Epidermal melanocyte (primary cell): ENCODE data around the gene NTM.

Experiments used
- DNase-seq: peaks from one replicate; pipeline ENCODE4 v3.0.0; 2011; ENCODE audit warnings: low spot score; ENCODE audit not compliant: insufficient read length

Gene NTM

GRCh38 chr11:131764126-131764525 lies 393.7 kb downstream of the NTM start:
- DNase-seq: no peak

GRCh38 chr11:131764649-131765048 lies 394.2 kb downstream of the NTM start:
- DNase-seq: no peak

- no peak for DNase-seq
These were observed 396.2 kb downstream of the NTM start for GRCh38 chr11:131766637-131767036.

DNA sequence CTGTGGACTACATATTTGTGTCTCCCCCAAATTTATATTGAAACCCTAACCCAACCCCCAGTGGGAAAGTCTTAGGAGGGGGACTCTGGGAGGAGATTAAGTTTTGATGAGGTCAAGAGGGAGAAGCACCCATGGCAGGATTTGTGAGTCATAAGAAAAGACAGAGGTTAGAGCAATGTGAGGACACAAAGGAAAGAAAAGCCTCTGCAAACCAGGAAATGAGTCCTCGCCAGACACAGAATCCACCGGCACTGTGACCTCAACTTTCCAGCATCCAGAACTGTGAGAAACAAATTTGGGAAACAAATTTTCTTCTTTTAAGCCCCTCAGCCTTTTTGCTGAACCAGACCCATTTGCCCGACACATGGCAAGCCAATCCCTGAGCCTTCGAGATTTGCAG lies 397.0 kb downstream of the NTM start:
- DNase-seq: no peak

GRCh38 chr11:131770801-131771200 lies 400.4 kb downstream of the NTM start:
- no peak for DNase-seq

- no peak for DNase-seq
These were observed 401.1 kb downstream of the NTM start for GRCh38 chr11:131771471-131771870.

GRCh38 chr11:131773626-131774025 lies 403.2 kb downstream of the NTM start:
- DNase-seq: no peak

DNA sequence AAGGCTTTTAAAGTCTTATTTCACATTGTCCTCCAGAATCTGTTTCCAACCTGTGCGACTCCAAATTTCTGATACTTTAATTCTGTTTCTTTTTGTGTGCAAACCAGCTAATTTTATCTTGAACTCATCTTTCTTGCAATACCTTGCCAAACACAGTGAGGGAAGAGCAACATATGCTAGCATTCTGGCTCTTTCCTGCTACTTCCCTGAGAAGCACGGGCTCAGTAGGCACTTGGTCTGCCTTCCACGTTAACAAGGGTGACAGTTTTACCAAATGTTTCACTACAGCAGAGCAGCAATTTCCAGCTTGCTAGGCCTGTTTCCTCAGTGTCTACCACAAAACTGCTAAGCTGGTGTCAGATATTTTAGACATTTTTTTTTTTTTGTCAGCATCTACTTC lies 405.8 kb downstream of the NTM start:
- no peak for DNase-seq

DNA sequence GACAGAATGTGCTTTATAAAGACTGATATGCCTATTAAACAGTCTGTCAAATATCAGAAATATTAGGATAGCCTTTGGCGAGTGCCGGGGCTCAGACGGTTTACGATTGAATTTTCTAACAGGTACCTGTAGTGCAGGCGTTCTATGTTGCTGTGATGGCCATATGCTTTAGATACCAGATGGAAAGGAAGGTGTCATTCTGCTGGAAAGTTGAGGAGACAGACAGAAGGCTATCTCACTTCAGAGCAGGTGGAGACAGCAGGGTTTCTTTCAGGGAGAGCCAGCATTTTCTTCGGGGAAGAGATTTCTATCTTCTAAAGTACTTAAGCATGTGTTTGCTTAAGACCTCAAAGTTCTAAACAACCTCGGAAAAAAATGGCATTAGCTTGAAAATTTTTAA lies 415.4 kb downstream of the NTM start:
- no peak for DNase-seq

GRCh38 chr11:131787119-131787518 lies 416.7 kb downstream of the NTM start:
- no peak for DNase-seq

DNA sequence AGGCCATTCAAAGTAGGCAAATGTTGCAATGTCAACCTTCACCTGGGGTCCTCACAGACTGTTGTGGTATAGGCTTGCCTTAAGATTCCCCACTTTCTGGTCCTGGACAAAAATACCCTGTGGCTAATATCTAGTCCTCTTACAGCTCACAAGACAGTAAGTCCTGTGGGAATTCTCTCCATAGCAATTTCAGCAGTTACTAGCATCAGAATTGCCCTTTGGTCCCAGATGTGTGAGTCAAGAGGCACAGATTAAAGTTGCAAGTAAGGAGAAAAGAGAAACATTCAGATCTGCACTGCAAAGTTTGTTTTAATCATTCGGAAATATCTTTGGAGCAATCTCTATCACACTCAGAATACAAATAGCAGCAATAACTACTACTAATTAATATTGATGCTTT lies 420.2 kb downstream of the NTM start:
- no peak for DNase-seq

- no peak for DNase-seq
These were observed 421.8 kb downstream of the NTM start for GRCh38 chr11:131792243-131792642.

- DNase-seq: no peak
These were observed 425.7 kb downstream of the NTM start for GRCh38 chr11:131796089-131796488.

GRCh38 chr11:131796541-131796940 lies 426.1 kb downstream of the NTM start:
- DNase-seq: no peak

DNA sequence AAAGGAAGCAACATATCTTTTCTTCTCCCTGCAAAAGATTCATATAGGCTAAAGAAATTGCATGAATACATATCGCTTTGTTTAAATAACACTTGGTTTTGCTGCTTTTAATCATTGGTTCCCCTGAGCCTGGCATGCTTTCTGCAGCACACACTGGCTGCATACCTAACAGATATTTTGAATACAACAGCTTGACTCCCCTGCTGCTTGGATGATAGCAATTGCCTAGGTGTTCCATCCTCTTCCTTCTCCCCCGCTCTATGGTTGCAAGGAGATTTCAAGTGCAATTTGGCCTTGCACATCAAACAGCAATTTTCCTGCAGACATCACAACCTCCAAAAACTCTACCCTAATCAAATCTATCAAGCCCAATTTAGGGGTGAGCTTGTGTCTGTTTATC lies 430.0 kb downstream of the NTM start:
- DNase-seq: no peak

DNA sequence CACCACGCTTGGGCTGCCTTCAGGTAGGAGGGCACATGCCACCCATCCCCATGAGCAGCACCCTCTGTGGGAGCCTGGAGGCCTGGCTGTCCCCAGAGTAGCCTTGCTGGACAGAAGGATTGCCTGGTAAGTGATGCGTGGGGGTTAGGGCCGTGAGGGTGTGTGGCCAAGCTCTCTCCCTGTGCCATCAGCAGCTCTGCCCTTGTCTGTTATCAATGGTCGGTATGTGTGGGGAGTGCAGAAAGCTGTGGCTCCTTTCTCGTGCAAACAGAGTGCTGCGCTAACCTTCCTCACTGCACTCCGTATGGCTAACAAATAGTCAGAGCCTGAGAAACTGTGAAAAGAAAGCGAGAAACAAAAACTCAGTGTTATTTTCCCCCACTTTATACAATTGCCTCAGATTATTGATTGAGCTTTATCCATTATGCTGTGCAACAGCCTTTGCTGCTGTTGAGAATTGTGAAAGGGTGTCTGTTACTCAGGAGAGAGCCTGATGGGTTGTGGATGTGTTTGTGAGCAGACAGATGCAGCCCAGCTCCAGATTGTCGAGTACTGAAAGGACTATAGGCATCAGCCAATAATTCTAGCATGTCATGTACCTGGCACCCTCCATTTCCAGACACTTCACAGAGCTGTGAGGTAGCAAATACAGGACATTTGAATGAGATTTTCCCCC lies 432.2 kb downstream of the NTM start:
- DNase-seq: no peak

DNA sequence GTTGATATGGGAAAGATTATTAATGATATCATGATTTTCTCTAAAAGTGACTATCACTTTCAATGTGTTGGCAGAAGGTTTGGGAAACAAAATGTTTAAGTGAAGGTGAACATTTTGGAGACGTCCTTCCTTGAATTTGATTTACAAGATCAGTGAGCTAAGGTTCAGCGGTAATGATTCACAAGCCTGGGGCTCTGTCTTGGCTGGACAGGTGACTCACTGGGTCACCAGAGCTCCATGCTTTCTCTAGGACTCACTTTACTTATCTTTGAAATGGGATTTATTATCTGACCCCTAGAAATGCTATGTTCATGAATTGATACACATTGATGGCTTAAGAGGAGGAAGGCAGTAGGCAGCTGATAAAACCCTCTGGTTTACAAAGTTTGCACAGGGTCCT lies 437.5 kb downstream of the NTM start:
- no peak for DNase-seq

DNA sequence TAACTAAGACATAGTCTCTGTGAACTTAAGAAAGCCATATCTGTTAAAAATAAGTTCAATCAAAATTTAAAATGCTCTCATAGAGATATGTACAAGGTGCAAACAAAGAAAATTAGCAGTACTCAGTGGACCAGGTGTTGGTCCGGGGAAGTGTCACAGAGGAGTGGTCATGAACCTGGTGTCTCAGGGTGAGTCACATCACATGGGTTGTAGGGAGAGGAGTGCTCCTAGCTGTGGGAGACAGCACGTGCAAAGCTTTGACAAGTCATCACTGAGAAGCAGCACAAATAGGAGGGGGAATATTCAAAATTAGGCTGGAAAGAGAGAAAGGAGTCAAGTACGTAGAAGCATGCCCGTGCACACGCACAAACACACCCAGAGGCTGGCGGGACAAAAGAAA lies 438.1 kb downstream of the NTM start:
- no peak for DNase-seq

DNA sequence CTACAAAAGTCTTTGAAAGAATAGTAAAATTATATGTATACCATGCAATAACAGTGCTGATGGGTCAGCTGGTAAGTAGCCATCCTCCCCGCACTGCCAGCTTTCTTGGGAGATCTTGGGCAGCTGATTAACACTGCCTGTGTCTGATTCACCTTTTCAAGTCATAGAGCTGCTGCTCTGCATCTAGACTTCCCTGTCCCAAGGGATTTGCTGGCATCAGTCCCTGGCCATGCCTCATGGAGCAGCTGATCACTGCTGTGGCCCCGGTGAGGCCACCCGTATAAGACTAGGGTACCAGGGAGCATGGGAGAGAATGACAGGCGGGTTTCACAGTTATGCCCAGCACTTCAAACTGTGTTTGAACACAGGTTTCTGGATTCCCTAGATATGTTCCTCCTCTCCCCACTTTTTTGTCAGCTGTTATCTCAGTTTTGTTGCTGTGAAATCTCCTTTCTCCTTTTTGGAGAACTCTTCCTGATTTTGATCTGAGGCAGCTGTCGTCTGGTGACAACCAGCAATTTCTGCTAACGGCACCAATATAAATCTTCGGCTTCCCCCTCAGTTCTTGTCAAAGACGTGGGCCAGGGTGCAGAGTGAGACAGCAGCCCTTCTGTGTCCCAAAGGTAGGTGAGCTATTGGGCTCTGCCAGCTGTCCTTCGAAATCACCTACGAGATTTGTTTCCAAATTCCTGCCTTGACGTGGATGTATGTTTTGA lies 438.9 kb downstream of the NTM start:
- no peak for DNase-seq

DNA sequence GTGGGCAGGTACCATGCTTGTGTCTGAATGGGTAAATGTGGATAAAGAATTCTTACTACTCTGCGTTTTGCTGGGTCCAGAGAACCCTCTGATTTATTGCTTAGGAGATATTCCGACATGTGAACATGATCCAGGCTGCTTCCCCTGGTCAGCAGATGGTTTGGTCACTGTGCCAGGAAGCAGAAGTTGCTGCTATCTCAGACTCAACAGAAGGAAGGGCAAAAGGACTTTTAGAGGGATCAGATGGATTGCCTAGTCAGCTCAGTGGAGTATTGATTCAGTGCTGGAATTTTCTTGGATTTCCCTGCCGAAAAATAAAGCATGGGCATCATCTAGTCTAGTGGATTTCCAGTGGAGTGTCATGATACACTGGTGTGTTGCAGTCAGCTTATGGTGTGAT lies 440.1 kb downstream of the NTM start:
- no peak for DNase-seq

- no peak for DNase-seq
These were observed 441.0 kb downstream of the NTM start for GRCh38 chr11:131811383-131811782.

- no peak for DNase-seq
These were observed 443.7 kb downstream of the NTM start for GRCh38 chr11:131814108-131814507.

DNA sequence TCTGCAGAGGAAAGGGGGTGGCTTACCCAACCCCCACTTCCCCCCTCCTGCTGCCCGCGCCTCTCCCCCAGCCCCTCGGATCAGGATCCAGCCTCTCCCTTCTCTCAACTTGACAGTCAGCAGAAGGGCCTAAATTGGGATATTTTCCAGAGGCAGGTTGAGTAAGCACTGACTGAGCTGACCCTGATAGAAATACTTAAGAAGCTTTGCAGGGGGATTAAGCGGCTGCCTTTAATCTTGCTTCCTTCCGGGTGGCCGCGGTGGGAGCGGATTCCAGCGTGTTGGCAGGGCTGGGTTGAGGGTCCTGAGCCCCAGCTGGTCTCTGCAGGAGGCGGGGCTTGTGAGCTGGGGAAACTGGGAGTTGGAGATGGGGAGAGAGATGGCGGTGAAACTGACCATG lies 445.2 kb downstream of the NTM start:
- DNase-seq: no peak
